Suprapubic skin (tissue), 3 donors: Measurements from ENCODE around the gene AP1G2.

Source experiments
- CTCF ChIP-seq, 2 donors: fragments of 200-600 bp in 1 of 2; fragments of 450-650 bp in 1 of 2; sonication (generic) in 1 of 2; IDR thresholded peaks; one replicate each; pipeline ENCODE4 v1.5.1; 2016 to 2019; ENCODE audit warnings: antibody characterized with exemption in 2 of 2, mild to moderate bottlenecking in 1 of 2, moderate library complexity in 1 of 2
- EP300 ChIP-seq: sonication (generic); formaldehyde crosslinking; IDR thresholded peaks from one replicate; pipeline ENCODE4 v1.6.1; 2017; ENCODE audit warnings: antibody characterized with exemption
- POLR2A ChIP-seq, 2 donors: fragments of 450-650 bp; IDR thresholded peaks; one replicate each; pipeline ENCODE4 v1.6.1; 2017; ENCODE audit warnings: antibody characterized with exemption in 2 of 2, mild to moderate bottlenecking in 2 of 2, moderate library complexity in 2 of 2

DNA sequence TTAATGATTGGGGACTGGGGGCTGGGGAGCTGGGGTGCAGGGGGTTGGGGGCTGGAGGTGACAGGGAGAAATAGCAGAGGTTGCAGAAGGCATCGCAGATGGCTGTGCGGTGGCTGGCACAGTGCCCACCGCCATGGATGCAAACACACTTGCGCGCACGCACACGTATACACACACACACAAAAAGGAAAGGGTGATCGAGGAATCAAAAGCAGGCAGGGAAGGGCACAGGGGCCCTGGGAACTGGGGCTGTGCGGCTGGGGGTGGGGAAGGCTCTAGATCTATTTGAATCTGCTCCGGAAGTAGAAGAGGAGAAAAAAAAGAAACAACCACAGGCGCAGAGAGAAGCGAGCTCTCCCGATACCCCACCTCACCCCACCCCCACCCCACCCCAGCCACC lies 55.4 kb downstream of the AP1G2 start:
- TF ChIP-seq EP300 (no peak), CTCF (IDR thresholded peaks at IDR 0.05) (no peak), POLR2A (IDR thresholded peaks at IDR 0.05) (no peak)
